Adrenal gland (tissue), 5 donors: ENCODE data around the gene TBC1D21.

Source experiments
- POLR2A ChIP-seq, 2 donors: fragments of 450-650 bp; IDR thresholded peaks; one replicate each; pipeline ENCODE4 v1.6.1; 2017; ENCODE audit warnings: antibody characterized with exemption in 2 of 2, mild to moderate bottlenecking in 2 of 2, moderate library complexity in 1 of 2
- TF ChIP-seq, protein P1 (sequence below), 6 experiments: fragments of 450-650 bp in 4 of 6; fragments of 200-600 bp in 2 of 6; sonication (generic) in 1 of 6; IDR thresholded peaks; 1 replicate in 5 of 6; 2 replicates in 1 of 6; pipeline versions ENCODE4 v1.5.1 to v1.8.0; 2016 to 2021; ENCODE audit warnings: antibody characterized with exemption in 6 of 6, mild to moderate bottlenecking in 2 of 6, moderate library complexity in 1 of 6
- donor health status: DM: no; HTN: no; CAD: no.

GRCh38 chr15:73908030-73908821 lies 34.9 kb downstream of the TBC1D21 start:
- TF ChIP-seq POLR2A (IDR thresholded peaks at IDR 0.05), result no peak
- TF ChIP-seq, protein P1, sequence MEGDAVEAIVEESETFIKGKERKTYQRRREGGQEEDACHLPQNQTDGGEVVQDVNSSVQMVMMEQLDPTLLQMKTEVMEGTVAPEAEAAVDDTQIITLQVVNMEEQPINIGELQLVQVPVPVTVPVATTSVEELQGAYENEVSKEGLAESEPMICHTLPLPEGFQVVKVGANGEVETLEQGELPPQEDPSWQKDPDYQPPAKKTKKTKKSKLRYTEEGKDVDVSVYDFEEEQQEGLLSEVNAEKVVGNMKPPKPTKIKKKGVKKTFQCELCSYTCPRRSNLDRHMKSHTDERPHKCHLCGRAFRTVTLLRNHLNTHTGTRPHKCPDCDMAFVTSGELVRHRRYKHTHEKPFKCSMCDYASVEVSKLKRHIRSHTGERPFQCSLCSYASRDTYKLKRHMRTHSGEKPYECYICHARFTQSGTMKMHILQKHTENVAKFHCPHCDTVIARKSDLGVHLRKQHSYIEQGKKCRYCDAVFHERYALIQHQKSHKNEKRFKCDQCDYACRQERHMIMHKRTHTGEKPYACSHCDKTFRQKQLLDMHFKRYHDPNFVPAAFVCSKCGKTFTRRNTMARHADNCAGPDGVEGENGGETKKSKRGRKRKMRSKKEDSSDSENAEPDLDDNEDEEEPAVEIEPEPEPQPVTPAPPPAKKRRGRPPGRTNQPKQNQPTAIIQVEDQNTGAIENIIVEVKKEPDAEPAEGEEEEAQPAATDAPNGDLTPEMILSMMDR (IDR thresholded peaks at IDR 0.05), result peak; percentile 68 to 91 (median 82)
